NCI-H510A (cell line): ENCODE results near the gene NTN4.
"Not testable (repeated sequence)": the region's sequence is repeated elsewhere in the genome, so short reads cannot be mapped to it uniquely, and the experiment has no call there.

Experiments
- DNase-seq: peaks from one replicate; lab custom pipeline; 2025; lab: John Stamatoyannopoulos, UW

Gene NTN4

DNA sequence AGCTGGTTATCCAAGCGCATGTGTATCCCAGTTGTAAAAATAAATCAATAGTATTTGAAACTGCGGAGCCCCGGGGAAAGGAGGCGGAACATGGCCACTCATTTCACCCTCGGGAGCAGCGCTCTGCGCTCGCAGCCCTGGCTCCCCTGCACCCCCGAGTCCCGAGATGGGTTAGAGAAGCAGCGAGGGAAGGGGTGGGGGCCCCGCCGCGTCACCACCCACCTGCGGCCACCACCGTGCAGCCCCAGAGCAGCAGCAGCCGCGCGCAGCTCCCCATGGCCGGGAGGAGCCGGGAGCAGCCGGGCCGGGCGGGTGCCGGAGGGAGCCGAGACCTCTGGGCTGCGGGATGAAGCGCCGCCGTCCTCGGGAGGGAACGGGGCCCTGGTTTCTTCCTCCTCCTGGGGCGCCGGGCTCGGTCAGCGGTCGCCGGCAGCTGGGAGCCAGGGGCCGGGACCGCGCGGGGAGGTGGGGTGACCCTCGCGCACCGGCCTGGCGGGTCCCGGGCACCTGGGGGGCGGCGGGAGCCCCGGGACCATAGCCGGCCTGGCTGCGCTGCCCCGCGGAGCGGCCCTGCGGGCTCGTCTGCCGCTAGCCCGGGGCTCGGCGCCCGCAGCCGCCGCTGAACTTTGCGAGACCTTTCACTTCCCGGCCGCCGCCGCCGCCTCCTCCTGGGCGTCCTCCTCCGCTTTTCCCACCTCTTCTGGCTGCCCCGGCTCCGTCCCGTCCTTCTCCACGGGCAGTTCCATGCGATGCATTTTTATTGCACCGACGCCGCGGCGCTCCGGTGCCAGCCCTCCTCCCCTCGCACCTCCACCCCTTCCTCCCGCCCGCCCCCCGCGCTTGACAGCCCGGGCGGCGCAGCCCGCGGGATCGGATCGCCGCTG lies at the start of gene NTN4:
Gene NTN4 (minus strand): TSS at position 732 of the 884 bp plus-strand sequence. CDS start 455 bp downstream, at position 277.
- no peak for DNase-seq

DNA sequence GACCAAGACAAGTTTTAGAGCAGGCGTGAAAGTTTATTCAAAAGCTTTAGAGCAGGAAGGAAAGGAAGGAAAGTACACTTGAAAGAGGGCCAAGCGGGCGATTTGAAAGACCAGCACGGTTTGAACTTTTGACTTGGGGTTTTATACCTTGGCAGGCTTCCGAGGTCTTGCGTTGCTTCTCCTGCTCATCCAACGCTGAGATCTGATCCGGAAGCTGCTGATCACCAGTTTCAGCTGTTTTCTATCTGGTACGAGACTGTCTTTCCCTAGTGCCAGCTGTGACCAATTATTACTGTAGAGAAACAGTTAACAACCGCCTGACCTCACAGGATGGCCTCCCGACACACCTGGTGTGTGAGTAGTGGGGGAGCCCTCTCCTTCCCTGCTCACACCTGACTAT lies 47.6 kb upstream of the NTN4 start:
- peak; percentile 45 for DNase-seq

DNA sequence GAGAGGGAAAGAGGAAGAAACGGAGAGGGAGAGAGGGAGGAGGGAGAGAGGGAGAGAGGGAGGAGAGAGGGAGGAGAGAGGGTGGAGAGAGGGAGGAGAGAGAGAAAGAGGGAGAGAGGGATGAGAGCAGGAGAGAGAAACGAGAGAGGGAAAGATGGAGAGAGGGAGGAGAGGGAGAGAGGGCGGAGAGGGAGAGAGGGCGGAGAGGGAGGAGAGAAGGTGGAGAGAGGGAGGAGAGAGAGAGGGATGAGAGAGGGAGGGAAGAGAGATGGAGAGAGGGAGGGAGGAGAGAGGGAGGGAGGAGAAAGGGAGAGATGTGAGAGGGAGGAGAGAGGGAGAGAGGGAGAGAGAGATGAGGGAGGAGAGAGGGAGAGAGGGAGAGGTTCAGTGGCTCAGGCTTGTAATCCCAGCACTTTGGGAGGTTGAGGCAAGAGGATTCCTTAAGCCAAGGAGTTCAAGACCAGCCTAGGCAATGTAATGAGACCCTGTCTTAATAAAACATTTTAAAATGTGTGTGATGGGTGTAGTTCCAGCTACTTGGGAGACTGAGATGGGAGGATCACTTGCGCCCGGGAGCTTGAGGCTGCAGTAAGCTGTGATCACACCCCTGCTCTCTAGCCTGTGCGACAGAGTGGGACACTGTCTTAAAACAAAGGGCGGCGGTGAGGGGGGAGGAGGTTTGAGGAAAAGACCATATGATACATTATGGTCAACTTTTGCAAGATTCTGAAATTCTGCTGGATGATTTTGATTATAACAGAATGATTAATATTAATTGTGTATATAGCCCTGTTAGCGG lies 46.9 kb upstream of the NTN4 start:
- no peak for DNase-seq

DNA sequence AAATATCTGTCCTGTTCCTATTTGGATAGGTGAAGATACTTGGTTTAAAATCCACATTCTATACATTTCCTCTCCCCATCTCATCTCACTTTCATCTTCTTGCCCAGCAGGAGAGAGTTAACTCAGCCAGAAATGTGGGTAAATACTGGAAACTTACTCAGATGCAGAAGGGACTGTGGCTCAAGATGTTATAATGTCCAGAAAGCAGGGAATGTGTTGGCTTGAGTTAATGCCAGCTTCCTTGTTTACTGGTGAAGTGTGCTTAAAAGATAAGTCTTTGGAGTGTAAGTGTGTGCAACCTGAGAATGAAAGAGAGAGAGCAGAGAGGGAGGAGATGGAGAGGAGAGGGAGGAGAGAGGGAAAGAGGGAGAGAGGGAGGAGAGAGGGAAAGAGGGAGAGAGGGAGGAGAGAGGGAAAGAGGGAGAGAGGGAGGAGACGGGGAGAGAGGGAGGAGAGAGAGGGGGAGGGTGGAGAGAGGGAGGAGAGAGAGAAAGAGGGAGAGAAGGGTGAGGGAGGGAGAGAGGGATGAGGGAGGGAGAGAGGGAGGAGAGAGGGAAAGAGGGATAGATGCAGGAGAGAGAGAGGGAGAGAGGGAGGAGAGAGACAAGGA lies 46.2 kb upstream of the NTN4 start:
- DNase-seq, result no peak

DNA sequence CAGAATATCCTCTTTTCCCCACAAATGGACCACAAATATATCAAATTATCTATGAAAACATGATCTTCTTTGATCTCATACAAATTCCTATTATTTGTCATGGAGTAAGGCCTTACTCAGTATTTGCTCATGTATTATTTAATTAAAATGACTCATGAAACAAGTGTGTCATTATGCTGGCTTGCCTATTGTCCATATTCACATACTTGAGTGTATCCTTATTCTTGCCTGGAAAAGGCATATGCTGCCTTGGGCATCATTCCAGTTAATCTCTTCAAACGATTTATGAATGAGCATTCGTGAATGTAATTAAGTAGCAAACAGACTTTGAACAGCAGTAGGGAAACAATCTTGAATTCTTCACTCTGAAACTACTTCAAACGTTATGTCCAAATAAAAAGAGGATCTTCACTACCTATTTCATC lies 45.6 kb upstream of the NTN4 start:
- no peak for DNase-seq

DNA sequence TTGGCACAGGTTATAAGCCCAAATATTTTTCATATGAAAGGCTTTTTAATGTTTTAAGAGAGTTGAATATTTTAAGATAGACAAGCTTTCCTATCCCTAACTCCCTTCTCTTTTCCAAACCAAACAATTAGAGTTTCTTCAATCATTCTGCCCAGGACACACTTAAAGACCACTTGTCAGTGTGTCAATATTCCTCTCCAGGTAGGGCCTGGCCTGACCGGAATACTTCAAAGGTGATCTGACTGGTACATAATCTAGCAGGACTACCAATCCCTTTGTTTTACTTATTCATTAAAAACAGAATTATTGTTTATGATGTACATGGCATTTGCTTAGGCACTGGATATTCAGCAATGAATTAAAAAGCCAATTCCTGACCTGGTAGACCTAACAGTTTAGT lies 44.0 kb upstream of the NTN4 start:
- DNase-seq, result no peak

DNA sequence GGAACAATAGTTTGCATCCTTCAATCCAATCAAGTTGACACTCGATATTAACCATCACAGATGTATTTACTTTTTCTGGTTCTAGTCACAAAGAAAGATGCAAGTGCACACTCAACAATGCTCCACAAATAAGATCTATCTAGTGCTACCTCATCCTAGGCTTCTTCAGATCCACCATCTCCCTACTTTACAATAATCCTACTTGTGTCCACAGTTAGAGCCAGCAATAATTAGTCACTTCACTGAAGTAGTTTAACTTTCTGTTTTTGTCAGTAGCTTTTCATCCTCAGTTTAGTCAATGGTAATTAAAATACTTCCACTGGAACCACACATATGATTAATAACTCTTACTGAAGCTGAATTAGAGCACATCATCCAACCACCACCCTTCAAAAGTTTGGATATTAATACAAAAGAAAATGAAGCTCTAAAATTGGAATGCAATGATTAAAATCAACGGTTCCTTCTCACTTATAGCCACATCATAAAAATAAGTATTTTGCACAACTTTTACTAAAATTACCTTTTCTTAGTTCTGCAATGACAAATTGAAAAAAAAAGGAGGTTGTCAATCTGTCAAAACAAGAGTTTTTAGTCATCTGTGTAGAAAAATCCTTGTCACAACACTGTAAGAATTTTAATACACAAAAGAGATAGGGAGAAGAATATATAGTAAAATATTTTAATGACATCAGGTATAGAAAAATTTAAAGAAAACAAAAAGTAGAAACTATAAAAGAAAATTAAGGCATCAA lies 39.9 kb upstream of the NTN4 start:
- DNase-seq, result no peak

DNA sequence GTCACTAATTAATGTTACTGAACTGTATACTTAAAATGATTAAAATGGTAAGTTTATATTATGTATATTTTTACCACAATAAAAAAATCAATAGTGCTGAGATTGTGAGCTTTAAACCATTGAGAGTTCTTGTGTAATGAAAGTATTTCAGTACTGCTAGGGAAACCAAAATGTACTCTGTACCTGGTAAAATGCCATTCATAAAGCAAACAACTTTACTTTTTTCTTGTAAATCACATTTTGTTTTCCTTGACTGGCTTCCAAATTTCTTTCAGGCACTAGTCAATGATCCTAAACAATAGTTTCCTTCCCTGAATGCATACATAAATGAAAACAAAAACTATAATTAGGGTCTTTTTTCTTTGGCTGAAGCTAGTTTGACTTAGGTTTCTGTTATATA lies 38.8 kb upstream of the NTN4 start:
- DNase-seq, result no peak

DNA sequence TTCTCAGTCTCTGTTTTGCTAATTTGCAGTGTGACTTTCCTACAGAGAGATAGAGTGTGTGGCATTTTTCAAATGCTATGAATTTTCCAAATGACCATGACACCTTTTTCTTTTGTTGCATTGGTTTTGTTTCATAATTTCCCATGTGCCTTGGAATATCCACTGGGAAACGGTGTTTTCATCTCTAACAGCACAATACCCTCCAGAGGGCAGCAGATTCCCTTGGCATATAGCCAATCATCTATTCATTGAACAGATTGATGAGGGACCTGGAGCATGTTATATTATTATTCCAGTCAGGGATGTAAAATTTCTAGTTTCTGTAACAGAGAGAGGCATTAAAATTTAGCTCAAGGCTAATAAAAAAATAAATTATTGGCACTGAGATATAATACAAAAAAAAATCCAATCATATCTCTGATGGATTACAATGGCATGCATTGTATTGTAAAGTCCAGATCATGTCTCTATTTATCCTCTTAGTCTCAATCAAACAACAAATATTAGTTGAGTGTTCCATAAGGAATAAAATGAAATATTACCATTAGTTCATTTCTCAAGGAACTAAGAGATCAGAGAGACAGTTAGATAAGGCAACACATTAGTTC lies 29.6 kb upstream of the NTN4 start:
- no peak for DNase-seq

DNA sequence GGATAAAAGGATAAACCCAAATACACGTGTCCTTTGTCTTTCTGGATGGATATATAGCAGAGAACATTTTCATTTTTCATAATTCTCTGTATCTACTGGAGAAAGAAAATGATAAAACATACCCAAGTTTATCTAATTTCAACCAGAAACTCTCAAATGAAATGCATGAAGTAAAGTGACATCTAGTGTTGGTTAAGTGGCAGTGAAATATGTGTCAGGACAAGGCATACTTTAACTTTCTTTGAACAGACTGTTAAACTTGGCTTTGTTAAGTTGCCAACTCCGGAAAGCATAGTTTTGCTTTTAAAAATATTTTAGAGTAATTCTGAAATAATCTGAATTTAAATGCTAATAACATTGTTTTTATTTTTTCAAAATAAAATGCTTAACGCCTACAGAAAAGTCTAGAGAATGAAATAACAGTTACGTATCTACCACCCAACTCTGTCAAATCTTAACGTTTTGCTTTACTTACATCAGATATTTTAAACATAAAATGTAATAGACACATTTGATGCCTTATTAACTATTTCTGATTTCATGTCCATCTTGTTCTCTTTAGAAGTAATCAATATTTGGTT lies 25.2 kb upstream of the NTN4 start:
- DNase-seq, result no peak

DNA sequence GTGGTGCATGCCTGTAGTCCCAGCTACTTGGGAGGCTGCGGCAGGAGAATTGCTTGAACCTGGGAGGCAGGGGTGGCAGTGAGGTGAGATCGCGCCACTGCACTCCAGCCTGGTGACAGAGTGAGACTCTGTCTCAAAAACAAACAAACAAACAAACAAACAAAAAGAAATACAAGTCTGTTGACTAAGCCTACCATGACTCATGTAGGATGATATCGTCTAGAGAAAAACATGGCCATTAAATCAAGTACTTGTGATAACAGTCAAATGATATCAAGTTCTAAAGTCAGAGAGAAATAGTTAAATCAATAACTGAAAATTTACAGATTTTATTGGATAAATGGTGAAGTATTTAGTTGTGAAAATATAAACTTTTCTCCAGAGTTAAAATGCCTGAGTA lies 21.6 kb upstream of the NTN4 start:
- DNase-seq, result not testable (repeated sequence)

DNA sequence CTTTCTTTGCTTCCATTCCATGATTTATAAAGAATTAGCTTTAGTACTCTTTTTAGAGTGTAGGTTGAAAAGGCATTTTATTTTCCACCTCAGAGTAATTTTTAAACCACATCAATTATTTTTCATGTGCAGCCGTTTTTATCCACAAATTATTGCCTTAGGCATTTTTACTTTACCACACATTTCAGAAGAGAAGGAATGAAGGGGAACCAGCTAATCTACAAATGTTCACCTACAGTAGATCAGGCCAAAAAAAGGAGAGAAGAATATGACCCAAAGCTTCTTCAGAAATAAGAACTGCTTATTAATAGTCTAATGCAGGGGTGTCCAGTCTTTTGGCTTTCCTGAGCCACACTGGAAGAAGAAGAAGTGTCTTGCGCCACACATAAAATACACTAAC lies 19.8 kb upstream of the NTN4 start:
- DNase-seq, result no peak

DNA sequence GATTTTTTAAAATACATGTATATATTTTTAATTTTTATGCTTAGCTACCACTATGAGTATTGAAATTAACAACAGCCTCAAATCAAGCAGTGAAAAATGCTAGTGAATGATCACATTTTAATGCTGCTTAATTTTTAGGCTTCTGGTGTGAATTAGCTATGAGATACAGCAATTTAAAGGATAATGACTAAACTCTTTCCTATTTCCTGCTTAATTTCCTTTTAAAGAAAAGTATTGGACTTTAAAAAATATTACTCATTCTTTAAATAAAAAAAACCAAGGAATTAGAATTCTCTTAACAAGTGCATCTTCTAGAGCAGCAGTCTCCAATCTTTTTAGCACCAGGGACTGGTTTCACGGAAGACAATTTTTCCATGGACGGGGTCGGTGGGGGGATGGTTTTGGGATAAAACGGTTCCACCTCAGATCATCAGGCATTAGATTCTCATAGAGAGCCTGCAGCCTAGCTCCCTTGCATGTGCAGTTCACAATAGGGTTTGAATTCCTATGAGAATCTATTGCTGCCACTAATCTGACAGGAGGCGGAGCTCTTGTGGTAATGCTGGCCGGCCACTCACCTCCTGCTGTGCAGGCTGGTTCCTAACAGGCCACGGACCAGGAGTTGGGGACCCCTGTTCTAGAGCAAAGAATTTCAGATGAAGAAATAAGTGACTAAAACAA lies 18.6 kb upstream of the NTN4 start:
- DNase-seq, result no peak

DNA sequence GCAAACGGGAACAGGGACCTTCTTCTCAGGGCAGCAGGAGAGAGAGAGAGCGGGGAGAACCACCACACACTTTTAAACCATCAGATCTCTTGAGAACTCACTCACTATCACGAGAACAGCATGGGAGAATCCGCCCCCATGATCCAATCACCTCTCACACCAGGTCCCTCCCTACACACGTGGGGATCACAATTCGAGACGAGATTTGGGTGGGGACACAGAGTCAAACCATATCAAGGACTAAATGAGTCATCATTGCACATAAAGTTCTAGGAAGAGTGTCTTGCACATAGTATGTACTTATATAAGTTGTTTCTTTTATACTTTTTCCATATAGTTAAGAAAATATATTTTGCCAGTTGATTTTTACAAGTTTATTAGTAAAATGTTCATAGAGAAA lies 17.6 kb upstream of the NTN4 start:
- DNase-seq, result no peak

DNA sequence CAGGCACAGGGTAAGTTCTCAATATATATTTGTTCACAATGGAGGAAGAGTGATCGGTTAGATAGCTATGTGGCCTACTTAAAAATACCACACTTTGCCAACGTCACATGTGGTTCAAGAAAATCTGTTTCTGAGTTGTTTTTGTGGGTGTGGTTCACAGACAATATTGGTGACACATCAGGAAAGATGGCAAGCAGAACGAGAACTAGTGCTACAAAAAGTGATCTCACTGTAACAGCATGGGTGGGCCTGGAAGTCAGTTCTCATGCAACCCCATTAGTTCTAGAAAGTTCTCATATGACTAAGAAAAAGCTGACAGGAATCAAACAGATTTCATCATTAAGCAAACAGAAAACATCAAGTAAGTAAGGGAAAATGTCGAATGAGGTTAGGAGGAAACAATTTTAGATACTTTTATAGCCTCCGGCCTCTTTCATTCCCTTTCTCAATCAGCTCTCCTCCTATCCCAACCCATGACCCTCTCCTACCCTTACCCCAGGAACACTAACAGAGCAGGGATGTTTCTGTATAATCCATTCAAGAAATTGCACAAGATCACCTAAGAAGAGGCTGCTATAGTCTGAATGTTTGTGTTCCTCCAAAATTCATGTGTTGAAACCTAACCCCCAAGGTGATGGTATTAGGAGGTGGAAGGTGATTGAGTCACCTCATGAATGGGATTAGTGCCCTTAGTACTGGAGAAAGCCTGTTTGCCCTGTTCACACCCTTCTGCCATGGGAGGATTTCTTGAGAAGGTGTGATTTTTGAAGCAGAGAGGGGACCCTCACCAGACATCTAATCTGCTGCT lies 15.5 kb upstream of the NTN4 start:
- no peak for DNase-seq

DNA sequence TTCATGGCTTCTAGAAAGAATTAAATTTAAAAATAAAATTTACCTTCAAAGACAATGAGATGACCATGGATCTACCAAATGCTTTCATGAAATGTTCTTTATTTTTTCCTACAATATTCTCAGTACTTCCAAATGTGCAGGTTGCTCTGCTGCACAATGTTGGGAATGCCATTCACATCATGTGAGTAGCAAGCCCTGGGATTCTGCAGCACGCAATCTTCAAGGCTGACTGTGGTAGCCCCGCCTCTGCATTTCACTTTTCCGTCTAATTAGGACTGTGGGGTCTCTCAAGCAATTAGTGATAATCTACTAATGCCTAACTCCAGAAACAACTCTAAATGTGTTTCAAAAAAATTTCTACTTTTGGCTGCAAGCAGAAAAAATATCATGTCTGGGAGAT lies 13.7 kb upstream of the NTN4 start:
- no peak for DNase-seq

DNA sequence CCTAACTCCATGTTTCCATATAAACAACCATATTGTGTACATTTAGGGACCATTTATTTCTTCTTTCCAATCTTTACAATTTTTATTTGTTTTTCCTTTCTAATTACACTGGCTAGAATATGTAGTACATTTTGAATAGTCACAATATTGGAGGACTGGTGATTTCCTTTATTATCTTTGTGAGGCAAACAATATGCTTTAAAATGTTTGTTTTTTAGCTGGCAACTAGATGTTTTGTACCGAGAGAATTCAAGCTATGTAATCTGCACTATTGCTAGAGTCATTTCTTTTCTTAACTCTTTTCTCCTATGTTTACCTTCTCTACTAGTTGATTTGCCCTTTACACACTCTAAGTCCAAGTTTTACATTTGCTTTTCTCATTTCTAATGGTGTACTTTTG lies 13.3 kb upstream of the NTN4 start:
- DNase-seq, result no peak

DNA sequence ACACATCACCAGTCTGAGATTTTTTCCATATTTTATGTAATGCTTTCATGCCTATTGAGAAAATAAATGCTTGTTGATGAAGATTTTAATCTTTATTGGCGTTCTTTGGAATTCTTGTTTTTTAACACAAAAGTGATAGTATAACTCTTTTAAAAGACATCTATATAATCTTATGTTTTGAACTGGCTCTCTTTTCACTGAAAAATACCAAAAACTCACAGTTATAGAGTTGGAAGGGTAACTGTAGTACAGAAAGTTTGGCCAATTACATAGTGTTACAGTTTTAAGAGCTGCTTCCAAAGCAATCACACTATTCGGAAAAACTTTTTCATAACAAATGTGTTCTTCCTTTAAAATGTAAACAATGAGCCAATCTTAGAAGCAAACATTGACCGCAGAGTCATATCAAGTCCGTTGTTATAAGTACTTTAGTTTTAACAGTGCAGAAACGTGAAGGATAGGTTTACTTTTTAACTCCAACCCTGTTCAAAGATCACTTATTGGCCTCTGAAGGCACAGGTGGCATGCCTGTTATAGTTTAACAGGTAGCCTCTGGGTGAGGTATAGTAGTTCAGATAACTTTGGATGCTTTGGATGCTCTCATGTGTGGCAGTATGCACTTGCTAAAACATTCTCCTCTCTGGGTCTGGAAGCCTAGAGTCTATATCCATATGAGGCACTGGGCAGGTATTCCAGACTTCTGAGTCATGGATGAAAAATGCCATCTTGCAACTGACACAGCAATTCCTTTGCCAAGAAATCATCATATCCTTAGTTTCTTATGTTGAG lies 12.1 kb upstream of the NTN4 start:
- no peak for DNase-seq

DNA sequence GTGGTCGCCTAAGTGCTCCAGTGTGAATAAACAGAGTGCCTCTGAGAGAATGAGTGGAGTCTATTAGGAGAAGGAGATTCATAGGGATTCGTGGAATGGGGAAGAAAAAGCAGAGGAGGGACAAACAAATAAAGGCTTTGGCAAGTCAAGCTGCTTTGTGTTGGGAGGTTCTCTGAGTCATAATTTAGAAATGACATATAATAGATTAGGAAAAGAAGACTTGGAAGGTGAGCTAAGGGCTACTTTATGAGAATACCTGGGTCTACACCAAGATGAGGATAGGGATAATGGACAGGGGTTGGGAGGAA lies 6.4 kb upstream of the NTN4 start:
- DNase-seq, result no peak
